ENCODE data around the gene PRELP. TPM values are rescaled to one million over a fixed set of nuclear protein-coding genes. Genes with fewer than 3 reads are reported as not detected.
A peak's percentile ranks its signal among the peaks of the same experiment; 100 is the strongest.
"Not testable (repeated sequence)": the region's sequence is repeated elsewhere in the genome, so short reads cannot be mapped to it uniquely, and the experiment has no call there.

Gene PRELP
- polyA plus RNA-seq, 6 donors from 2014 or later = not detected

DNA sequence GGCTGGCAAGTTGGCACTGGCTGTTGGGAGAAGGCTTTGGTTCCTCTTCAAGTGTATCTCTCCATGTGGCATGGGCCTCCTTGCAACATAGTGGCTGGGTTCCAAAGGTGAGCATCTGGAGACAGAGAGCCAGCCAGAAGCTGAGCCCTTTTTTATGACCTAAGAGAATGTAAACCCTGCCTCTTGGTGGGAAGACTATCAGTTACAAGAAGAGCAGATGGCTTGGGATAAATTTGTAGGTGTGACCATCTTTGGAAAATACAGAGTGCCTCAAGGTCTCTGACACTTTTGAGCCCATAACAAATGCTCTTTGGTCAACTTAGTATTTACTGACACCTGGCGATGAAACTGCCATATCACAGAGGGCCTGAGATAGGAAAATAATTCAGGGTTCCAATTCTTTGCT lies 31.4 kb upstream of the PRELP start:
- H3K9me3 Mint-ChIP-seq = peaks cover 2 to 11% (median 4%) of the 10 kb centered on the region in 7 donors
- no peaks in the 10 kb centered on the region for H3K4me1 Mint-ChIP-seq

DNA sequence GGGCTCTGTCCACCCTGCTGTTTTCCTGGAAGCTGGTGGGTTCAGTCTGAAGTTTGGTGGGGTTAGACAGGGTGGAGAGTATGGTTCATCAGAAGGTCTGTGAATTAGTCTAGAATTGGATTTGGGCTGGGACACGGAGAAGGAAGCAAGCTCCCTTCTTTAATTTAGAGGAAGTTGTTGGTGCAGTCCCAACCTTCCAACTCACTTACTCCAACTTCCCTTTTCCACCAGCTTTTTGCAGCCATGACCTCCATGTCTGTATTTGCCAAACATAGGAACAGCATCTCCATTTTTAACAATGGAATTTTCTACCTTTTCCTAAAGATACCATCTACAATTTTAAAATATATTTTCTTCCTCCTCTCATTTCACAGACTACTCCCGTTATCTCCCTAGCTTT lies 28.5 kb upstream of the PRELP start:
- DNase-seq (no peak), ATAC-seq (ENCODE audit: low read depth in 2 of 2) (no peak)
- Mint-ChIP-seq H3K4me3 (no peak overlapping the region), H3K36me3 (peaks cover 0 to 8% of the 10 kb centered on the region in 2 donors), H3K27ac (no peak overlapping the region), H3K27me3 (peaks cover 18 to 40% (median 31%) of the 10 kb centered on the region in 3 donors), H3K9me3 (peaks cover 2 to 11% (median 4%) of the 10 kb centered on the region in 7 donors), H3K4me1 (peaks cover 0 to 4% (median 0%) of the 10 kb centered on the region in 3 donors)

More for the DNA sequence above, 31.4 kb upstream of the PRELP start:
- no peak overlapping the region for H3K4me3 Mint-ChIP-seq
- H3K36me3 Mint-ChIP-seq = peaks cover 0 to 8% of the 10 kb centered on the region in 2 donors
- ATAC-seq (ENCODE audit: low read depth in 2 of 2) (no peak), DNase-seq (no peak)
- H3K27ac Mint-ChIP-seq = no peak overlapping the region
- peaks cover 9 to 46% (median 30%) of the 10 kb centered on the region in 3 donors for H3K27me3 Mint-ChIP-seq

DNA sequence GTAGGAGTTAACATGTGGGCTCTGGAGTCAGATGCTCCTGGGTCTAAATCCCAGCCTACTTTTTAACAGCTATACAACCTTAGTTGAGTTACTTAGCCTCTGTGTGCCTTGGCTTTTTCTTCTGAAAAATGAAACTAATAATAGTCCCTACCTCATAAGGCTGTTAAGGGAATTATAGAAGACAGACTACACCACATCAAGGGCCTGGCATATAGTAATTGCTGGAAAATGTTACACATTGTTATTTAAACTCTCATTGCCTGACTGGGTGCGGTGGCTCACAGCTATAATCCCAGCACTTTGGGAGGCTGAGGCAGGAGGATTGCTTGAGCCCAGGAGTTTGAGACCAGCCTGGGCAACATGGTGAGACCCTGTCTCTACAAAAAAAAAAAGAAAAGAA lies 28.0 kb upstream of the PRELP start:
- peaks cover 18 to 36% (median 28%) of the 10 kb centered on the region in 3 donors for H3K27me3 Mint-ChIP-seq
- not testable (repeated sequence) for DNase-seq, H3K4me1 Mint-ChIP-seq

DNA sequence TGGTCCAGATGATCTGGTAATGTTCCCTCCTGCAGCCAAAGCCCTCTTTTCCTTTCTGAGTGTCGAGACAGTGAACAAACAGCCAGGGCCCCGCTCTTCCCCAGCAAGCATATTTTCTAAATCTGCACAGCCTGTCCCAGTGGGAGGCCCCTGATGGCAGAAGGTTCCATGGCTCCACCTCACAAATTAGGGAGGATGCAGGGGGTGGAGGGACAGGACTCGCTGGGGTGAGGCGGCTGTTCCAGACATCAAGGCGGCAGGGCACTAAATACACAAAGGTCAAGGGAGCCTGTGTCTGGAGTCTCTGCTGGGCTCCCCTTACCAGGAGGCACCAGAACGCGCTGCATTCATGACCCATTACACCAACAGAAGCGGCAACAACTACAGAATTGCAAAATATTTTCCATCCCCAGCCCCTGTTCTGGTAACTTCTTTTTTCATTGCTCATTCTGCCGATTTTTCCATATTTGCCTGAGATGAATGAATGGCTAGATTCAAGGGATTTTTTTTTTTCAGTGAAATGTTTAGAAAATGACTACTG lies 27.0 kb upstream of the PRELP start:
- no peak for ATAC-seq (ENCODE audit: low read depth in 2 of 2)
- H3K27me3 Mint-ChIP-seq = peaks cover 11 to 33% (median 23%) of the 10 kb centered on the region in 3 donors

More for the DNA sequence above, 28.0 kb upstream of the PRELP start:
- not testable (repeated sequence) for H3K27ac Mint-ChIP-seq; H3K4me3 Mint-ChIP-seq; H3K36me3 Mint-ChIP-seq; ATAC-seq (ENCODE audit: low read depth in 2 of 2)
- H3K9me3 Mint-ChIP-seq = peaks cover 2 to 11% (median 4%) of the 10 kb centered on the region in 7 donors

DNA sequence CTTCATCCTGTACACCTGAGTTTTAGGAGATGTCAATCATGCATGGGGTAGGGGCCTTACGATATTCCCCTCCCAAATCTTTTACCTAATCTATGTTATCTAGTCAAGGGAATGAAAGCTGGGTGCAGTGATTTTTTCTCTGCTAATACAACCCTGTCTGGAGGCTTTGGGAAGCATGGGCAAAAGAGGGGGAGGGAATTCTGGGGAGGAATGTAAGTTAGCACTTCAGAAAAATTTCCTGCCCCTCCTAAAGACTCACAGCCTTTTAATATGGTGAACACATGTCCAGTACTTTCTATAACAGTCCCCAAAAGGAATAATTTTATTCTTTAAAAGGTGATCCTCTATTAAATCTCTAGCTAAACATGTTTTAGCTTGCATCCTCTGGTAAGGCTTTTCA lies 25.6 kb upstream of the PRELP start:
- ATAC-seq (ENCODE audit: low read depth in 2 of 2) = no peak

More for the DNA sequence above, 27.0 kb upstream of the PRELP start:
- Mint-ChIP-seq H3K4me1 (peaks cover 3 to 15% (median 6%) of the 10 kb centered on the region in 3 donors), H3K9me3 (peaks cover 2 to 11% (median 4%) of the 10 kb centered on the region in 7 donors), H3K36me3 (peaks cover 0 to 8% of the 10 kb centered on the region in 2 donors), H3K4me3 (no peak overlapping the region), H3K27ac (peak overlapping the region in 1 of 6 donors; percentile 66)
- no peak for DNase-seq

DNA sequence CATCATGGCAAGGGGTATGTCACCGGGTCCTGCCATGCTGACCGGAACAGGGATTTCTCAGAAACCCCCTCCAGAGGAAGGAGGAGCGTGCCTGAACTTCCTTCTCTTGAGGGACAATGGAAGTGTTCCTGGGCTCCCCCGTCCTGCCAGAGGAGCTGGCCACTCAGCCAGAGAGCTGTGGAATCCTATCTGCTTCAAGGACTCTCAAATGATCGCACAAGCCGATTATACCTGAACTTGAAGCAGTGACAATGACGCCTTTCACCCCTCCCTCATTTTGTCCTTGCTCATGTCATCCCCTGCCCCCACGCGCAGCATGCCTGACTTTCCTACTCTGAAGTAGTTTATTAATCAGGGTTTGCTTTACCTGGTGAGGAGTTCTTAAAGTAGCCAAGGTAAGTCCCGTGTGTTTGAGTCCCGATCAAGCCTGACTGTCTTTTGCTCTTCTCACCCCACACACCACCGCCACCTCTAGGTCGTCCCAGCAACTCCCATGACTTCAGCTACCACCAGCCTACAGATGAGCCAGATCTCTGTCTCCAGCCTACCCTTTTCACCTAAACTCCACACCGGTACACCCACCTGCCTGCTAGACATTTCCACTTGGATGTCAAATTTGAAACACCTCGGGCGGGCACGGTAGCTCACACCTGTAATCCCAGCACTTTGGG lies 25.0 kb upstream of the PRELP start:
- Mint-ChIP-seq H3K27ac (no peak overlapping the region), H3K9me3 (peaks cover 0 to 2% (median 0%) of the 10 kb centered on the region in 7 donors), H3K4me1 (peaks cover 10 to 24% (median 12%) of the 10 kb centered on the region in 3 donors), H3K4me3 (no peak overlapping the region), H3K36me3 (no peaks in the 10 kb centered on the region), H3K27me3 (peaks cover 9 to 33% (median 17%) of the 10 kb centered on the region in 3 donors)
- ATAC-seq (ENCODE audit: low read depth in 2 of 2) (no peak), DNase-seq (no peak)

More for the DNA sequence above, 25.6 kb upstream of the PRELP start:
- peaks cover 9 to 33% (median 20%) of the 10 kb centered on the region in 3 donors for H3K27me3 Mint-ChIP-seq
- H3K9me3 Mint-ChIP-seq = peaks cover under 1 to 8% (median 2%) of the 10 kb centered on the region in 7 donors
- H3K27ac Mint-ChIP-seq = no peak overlapping the region
- H3K36me3 Mint-ChIP-seq = peaks cover 0 to 4% of the 10 kb centered on the region in 2 donors
- no peak for DNase-seq
- peaks cover 10 to 24% (median 12%) of the 10 kb centered on the region in 3 donors for H3K4me1 Mint-ChIP-seq
- no peak overlapping the region for H3K4me3 Mint-ChIP-seq

DNA sequence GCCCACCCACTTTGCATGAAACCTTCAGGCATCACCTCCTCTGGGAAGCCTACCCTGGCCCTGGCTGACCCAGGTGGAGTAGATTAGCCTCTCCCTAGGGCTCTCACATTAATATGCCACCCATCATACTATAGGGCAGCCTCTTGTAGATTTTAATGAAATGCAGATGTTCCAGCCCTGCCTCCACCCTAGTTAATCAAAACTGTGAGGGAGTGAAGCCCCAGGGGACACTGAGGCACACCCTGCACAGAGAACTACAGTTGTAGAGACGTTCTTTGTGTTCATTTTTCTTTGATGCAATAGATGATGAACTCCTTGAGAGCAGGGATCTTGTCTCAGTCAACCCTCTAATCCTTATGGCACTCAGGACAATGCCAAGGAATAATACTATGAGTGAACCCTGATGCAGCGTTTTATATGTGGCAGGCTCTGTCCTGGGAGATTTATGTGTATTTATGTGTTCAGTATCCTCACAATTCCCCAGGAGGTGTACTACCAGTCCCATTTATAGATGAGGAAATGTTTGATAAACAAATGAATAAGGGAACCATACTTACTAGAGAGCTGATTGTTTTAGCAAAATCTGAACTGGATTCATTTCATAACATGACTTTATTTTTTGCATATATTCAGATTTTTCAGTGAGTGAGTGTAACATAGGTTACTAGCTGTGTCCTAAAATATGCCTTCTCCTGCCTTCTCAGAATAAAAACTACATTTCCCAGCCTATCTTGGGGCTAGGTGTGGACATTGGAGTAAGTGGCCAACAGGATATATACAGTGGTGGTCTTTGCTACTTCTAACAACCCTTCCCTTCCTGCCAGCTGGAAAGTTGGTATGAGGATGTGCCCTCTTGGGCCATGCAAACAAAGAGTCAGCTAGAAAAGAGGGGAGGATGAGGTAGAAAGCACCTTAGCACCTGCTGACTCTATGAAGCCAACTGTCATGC lies 23.5 kb upstream of the PRELP start:
- H3K36me3 Mint-ChIP-seq = no peaks in the 10 kb centered on the region

DNA sequence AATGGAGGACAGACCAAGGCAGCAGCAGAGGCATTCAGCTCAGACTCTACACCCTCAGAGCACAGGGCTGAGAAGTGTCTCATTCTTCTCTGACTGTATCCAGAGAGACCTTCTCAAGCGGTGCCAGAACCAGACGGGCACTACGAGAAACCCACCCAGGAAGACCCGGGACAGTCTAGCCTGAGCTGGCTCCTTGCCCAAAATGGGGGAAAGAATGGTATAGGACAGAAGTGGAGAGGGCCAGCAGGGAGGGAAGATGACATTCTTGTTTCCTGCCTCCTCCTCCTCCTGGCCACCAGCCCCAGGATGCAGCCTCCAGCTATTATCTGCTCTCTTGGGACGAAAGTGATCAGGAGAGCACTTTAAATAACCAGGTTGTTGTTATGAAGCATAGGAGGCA lies 22.6 kb upstream of the PRELP start:
- peak overlapping the region in 1 of 6 donors; percentile 62 for H3K27ac Mint-ChIP-seq

More for the DNA sequence above, 23.5 kb upstream of the PRELP start:
- Mint-ChIP-seq H3K4me1 (peaks cover 10 to 24% (median 12%) of the 10 kb centered on the region in 3 donors), H3K4me3 (no peak overlapping the region), H3K27ac (no peak overlapping the region), H3K27me3 (peaks cover 9 to 33% (median 17%) of the 10 kb centered on the region in 3 donors), H3K9me3 (no peaks in the 10 kb centered on the region)
- no peak for ATAC-seq (ENCODE audit: low read depth in 2 of 2)
- DNase-seq = no peak

DNA sequence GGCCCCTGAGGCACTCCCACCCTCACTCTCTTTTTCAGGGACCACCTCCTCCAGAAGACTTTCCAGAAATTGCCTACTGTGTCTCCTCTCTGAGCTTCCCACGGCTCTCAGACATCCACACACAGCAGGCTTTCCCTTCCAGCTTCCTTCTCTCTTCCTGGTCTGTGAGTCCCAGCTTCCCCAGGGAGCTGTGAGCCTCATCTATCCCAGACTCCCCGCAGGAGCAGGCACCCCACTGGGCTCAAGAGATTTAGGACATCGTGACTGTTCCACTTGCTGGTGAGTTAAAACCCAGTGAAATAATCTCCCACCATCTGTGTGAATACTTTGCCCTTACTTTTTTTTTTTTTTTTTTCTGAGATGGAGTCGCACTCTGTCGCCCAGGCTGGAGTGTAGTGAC lies 22.0 kb upstream of the PRELP start:
- ATAC-seq (ENCODE audit: low read depth in 2 of 2) = no peak
- Mint-ChIP-seq H3K4me3 (peak overlapping the region in 2 of 8 donors; percentile 29 to 64), H3K9me3 (no peaks in the 10 kb centered on the region), H3K36me3 (no peaks in the 10 kb centered on the region), H3K4me1 (peaks cover 10 to 24% (median 12%) of the 10 kb centered on the region in 3 donors), H3K27me3 (peaks cover 9 to 31% (median 17%) of the 10 kb centered on the region in 3 donors), H3K27ac (peak overlapping the region in 2 of 6 donors; percentile 55 to 57)
- DNase-seq = no peak

More for the DNA sequence above, 22.6 kb upstream of the PRELP start:
- H3K4me1 Mint-ChIP-seq = peaks cover 10 to 24% (median 12%) of the 10 kb centered on the region in 3 donors
- H3K27me3 Mint-ChIP-seq = peaks cover 9 to 33% (median 17%) of the 10 kb centered on the region in 3 donors
- no peak overlapping the region for H3K4me3 Mint-ChIP-seq
- no peaks in the 10 kb centered on the region for H3K36me3 Mint-ChIP-seq
- H3K9me3 Mint-ChIP-seq = no peaks in the 10 kb centered on the region
- no peak for ATAC-seq (ENCODE audit: low read depth in 2 of 2)
- no peak for DNase-seq

DNA sequence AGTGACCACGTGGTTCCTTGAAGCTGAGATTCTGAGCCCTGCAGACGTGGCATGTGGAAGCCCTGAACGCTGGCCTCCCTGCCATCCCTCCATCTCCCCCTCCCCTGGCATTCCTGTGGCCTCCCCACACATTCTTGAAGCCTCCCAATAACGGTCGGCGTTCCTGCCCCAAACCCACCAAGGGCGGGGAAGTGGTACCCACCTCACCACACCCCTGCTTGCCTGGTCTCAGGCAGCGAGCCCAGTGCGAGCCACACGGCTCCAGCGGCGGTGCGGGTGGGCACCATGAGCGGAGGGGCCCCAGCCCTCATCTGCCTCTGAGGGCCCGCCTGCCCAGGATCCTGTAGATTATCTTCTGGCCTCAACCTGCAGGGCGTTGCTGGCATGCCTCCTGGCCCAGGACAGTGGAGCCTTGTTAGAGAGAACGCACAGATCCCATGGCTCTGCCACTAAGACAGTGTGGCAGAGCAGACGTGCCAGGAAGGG lies 20.6 kb upstream of the PRELP start:
- H3K4me1 Mint-ChIP-seq = peaks cover 11 to 36% (median 23%) of the 10 kb centered on the region in 3 donors
- H3K4me3 Mint-ChIP-seq = no peak overlapping the region
- H3K27ac Mint-ChIP-seq = no peak overlapping the region
- H3K36me3 Mint-ChIP-seq = no peaks in the 10 kb centered on the region
- H3K27me3 Mint-ChIP-seq = peaks cover 5 to 24% (median 17%) of the 10 kb centered on the region in 3 donors
- no peak for ATAC-seq (ENCODE audit: low read depth in 2 of 2)
- no peaks in the 10 kb centered on the region for H3K9me3 Mint-ChIP-seq
- DNase-seq = no peak

DNA sequence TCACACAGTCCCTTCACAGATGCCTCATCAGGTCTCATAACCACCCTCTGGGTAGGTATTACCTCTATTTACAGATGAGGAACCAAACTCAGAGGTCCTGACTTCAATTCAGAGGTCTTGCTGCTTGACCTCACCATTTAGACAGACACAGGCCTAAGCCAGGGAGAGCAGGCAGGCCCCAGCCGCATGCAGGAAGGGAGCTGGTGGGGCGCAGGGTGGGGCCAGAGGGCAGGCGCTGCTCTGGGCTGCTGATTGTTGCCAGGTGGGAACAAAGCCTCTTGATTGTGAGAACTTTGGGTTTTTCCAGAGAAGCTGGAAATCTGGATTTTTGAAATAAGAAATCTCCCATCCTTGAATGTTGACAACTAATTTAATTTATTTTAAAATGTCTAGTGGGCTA lies 19.9 kb upstream of the PRELP start:
- H3K27ac Mint-ChIP-seq = peak overlapping the region in 2 of 6 donors; percentile 84 to 95
- H3K27me3 Mint-ChIP-seq = peaks cover 5 to 21% (median 14%) of the 10 kb centered on the region in 3 donors
- no peak for ATAC-seq (ENCODE audit: low read depth in 2 of 2)
- no peaks in the 10 kb centered on the region for H3K36me3 Mint-ChIP-seq
- H3K4me3 Mint-ChIP-seq = no peak overlapping the region
- H3K4me1 Mint-ChIP-seq = peaks cover 15 to 43% (median 27%) of the 10 kb centered on the region in 3 donors
- no peaks in the 10 kb centered on the region for H3K9me3 Mint-ChIP-seq
- no peak for DNase-seq

DNA sequence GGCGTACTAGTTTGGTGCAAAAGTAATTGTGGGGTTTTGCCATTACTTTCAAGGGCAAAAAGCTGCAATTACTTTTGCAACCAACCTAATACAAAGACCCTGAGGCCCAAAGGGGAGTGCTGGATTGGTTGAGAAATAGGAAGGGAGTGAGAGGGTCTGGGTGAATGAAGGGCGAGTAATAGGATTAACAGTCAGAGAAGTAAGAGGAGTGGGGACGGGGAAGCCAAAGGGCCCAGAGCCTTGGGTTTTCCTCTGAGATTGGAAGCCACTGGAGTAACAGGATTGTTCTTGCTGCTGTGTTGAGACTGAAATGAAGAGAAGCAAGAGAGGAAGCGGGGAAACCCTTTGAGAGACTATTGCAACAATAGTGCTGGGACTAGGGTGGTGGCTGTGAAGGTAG lies 19.0 kb upstream of the PRELP start:
- no peak for ATAC-seq (ENCODE audit: low read depth in 2 of 2)
- no peaks in the 10 kb centered on the region for H3K36me3 Mint-ChIP-seq
- H3K9me3 Mint-ChIP-seq = no peaks in the 10 kb centered on the region
- DNase-seq = no peak
- H3K27me3 Mint-ChIP-seq = peaks cover 2 to 12% (median 7%) of the 10 kb centered on the region in 3 donors
- H3K4me1 Mint-ChIP-seq = peaks cover 21 to 50% (median 33%) of the 10 kb centered on the region in 3 donors
- H3K27ac Mint-ChIP-seq = peak overlapping the region in 1 of 6 donors; percentile 37
- no peak overlapping the region for H3K4me3 Mint-ChIP-seq

DNA sequence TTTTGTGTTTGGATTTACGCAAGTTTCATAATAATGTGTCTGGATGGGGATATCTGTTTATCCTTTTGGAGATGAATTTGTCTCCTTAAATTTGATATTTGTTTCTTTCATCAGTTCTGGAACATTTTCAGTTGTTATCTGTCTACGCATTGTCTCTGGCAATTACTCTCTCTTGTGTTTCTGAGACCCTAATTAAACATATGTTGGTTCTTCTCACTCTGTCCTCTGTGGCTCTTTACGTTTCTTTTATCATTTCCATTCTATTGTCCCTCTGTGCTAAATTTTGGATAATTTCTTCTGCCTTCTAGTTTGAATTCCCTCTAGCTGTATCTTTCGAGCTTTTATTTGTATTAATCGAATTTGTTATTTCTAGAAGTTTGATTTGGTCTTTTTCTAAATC lies 17.5 kb upstream of the PRELP start:
- Mint-ChIP-seq H3K36me3 (no peaks in the 10 kb centered on the region), H3K9me3 (no peaks in the 10 kb centered on the region), H3K4me3 (no peak overlapping the region), H3K27ac (no peak overlapping the region), H3K27me3 (peaks cover 0 to 3% (median 0%) of the 10 kb centered on the region in 3 donors), H3K4me1 (peaks cover 27 to 51% (median 45%) of the 10 kb centered on the region in 3 donors)
- ATAC-seq (ENCODE audit: low read depth in 2 of 2) (no peak), DNase-seq (no peak)
